ENCODE measurements around the gene RALGAPB.

DNA sequence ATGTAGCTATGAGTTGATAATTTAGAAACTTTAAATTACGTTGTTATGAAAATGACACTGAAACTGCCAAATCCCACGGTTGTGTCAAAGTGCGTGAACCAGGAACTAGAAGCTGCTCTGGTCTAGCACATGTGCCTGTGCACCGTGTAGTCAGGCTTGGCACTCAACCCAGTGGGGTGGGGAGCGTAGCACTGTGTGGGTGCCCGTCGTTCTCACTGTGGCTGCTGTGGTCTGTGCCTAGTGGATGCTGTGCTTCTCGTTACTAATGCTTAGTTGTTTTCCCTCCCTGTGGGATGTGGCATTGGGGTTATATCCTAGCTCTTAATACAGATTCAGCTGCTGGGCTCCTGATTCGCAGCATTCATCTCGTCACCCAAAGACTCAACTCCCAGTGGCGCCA lies 62.1 kb downstream of the RALGAPB start:
- TF ChIP-seq, protein P1, sequence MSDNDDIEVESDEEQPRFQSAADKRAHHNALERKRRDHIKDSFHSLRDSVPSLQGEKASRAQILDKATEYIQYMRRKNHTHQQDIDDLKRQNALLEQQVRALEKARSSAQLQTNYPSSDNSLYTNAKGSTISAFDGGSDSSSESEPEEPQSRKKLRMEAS (IDR thresholded peaks at IDR 0.05; ENCODE audit: low read depth, low read length), result no peak
- TF ChIP-seq POLR2A (IDR thresholded peaks at IDR 0.05; ENCODE audit: extremely low read depth, insufficient read length), result no peak
- TF ChIP-seq, protein P2, sequence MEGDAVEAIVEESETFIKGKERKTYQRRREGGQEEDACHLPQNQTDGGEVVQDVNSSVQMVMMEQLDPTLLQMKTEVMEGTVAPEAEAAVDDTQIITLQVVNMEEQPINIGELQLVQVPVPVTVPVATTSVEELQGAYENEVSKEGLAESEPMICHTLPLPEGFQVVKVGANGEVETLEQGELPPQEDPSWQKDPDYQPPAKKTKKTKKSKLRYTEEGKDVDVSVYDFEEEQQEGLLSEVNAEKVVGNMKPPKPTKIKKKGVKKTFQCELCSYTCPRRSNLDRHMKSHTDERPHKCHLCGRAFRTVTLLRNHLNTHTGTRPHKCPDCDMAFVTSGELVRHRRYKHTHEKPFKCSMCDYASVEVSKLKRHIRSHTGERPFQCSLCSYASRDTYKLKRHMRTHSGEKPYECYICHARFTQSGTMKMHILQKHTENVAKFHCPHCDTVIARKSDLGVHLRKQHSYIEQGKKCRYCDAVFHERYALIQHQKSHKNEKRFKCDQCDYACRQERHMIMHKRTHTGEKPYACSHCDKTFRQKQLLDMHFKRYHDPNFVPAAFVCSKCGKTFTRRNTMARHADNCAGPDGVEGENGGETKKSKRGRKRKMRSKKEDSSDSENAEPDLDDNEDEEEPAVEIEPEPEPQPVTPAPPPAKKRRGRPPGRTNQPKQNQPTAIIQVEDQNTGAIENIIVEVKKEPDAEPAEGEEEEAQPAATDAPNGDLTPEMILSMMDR (IDR thresholded peaks at IDR 0.05; ENCODE audit: low read depth, low read length), result no peak
- TF ChIP-seq MYC (IDR thresholded peaks at IDR 0.05; ENCODE audit: low read depth, low read length), result no peak

All from NB4 (cell line).